ENCODE results near the gene KAZALD1. TPM values are rescaled to one million over a fixed set of nuclear protein-coding genes. Genes with fewer than 3 reads are reported as not detected.
"Not testable (repeated sequence)": the region's sequence is repeated elsewhere in the genome, so short reads cannot be mapped to it uniquely, and the experiment has no call there.

KAZALD1 gene
- total RNA-seq, 1 experiment from 2014 or later, result 2.3 TPM

DNA sequence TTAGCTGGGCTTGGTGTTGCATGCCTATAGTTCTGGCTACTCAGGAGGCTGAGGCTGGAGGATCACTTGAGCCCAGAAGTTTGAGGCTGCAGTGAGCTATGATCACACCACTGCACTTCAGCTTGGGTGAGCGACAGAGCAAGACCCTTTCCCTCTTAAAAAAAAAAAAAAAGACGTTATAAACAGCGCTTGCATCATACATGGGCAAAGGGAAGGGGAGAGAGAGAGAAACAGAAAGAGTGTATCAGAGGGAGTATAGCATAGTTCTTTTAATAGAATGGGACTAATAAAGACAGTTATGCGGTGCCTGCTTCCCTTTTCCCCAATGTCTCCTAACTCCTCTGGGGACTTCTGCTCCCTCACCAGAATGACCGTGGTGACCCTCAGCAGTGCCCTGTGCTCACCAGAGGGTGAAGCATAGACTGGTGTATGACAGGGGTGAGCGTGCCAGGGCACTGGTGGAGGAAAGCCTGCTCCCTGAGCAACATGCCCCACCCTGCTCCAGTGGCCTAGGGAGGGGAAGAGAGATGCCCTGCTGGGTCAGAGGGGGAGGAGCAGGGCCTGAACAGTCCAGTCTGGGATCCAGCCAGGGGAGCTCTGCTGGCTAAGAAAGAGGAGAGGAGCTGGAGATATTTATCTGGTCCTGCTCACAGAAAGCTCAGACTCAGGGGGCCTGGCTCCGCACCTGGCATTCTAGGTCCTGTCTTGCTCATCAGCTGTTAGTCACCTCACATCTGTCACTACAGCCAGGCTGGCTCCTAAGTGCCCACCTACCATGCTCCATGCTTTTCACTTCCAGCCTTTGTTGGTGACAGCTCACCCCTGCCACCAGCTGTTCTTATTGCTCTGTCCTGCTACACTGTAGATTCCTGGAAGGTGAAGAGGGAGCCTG lies 33.1 kb upstream of the KAZALD1 start:
- DNase-seq (ENCODE audit: low read depth, low spot score), result no peak
- in situ Hi-C loops (cut with HindIII; ENCODE audit: low pct_unique_long_range_greater_than_20kb, low sequenced_read_pairs), result no loop called here

DNA sequence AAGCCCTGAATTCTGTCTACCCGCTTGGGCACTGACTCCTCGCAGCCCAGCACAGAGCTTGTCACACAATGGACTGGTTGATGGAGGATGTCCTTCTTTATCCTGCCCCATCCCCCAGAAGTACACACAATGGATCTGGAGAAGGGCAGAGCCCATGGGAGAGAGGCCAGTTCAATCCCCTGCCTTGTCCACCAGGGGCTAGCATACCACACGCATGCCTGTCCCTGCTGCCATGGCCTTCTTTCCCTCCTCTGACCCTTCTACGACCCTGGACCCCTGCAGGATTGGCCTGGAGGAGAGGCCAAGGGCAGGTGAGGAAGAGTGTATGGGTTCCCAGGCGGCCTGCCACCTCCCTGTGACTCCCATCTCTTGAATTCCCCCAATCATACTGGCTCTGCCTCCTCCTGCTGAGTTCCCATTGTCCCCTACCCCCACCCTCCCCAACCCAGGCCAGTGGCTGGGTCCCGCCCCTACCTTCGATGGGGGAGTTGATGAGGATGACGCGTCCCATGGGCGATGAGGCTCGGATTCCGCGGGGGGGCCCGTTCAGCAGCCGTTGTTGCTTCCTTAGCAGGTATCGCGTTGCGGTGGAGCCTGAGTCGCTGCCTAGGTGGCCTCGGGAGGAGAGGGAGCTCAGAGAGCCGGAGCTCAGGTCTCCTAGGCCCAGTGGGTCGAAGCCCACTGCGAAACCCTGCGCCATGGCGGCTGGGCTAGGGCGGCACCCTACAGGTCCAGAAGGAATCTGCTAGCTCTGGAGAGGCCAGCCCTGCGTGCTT lies 32.1 kb upstream of the KAZALD1 start:
- in situ Hi-C loops (cut with HindIII; ENCODE audit: low pct_unique_long_range_greater_than_20kb, low sequenced_read_pairs), result no loop called here
- DNase-seq (ENCODE audit: low read depth, low spot score), result peak; percentile 36

DNA sequence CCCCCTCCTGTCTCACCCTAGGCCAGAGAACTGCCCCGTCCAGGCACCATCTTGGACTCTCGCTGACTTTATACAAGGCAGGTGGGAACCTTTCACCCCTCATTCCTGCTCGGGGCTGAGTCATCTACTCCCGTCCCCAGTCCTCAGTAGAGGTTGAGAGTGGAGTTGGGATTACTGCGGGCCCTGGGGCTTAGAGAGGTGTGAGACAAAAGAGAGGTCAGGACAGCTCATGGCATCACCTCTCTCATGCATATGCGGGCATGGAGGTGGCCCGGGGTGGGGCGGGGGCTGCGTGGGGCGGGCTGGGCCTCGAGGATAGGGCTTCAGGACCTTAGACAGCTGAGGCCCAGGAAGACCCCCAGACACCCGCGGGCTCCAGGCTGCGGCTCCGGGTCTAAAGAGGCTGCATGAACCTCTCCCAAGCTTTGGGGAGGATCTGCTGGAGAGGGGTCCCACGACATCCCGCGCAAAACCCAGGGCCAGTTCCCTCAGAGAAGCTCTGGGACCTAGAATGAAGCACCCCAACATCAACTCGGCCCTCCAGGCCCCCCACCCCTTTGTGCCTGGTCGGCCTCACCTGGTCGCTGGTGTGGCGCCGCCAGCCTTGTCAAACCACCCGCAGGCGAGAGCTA lies 31.2 kb upstream of the KAZALD1 start:
- in situ Hi-C loops (cut with HindIII; ENCODE audit: low pct_unique_long_range_greater_than_20kb, low sequenced_read_pairs), result no loop called here
- no peak for DNase-seq (ENCODE audit: low read depth, low spot score)

DNA sequence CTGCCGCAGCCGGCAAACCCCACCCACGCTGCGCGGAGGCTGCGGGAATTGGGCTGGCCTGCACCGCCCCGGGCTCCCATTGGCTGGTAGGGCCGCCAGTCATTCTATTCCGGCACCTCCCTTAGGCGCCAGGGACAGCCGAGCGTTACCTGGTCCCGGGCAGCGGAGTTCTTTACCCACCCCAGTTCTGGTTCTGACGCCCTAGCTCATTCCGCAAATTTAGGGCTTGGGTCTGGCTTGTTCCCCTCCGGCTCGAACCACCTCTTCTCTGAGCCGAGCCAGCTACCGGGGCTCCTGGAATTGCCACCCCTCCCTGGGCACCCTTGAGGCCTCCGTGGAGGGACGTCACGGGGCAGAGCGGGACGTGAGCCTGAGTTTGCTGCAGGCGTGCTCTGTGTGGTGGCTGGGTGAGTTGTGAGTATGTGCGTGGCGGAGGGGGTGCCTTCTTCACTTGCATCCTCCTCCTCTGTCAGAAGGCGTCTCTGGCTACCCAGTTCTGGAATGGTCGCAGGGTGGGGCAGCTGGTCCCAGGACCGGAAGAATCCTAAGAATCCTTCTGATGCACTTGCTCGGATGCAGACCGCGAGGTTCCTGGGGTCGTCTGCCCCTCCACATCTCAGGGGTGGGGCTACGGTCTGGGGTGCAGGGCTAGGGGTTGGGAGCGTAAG lies 30.5 kb upstream of the KAZALD1 start, which contains the start of the genes PDZD7 and SFXN3:
TSS of gene PDZD7 (minus strand) at position 2 of the 668 bp plus-strand sequence. CDS start 910 bp downstream, outside the sequence.
TSS of gene SFXN3 (plus strand) at position 107 of the 668 bp plus-strand sequence. CDS start 3,461 bp downstream, outside the sequence.
- in situ Hi-C loops (cut with HindIII; ENCODE audit: low pct_unique_long_range_greater_than_20kb, low sequenced_read_pairs), result no loop called here
- peak; percentile 80 for DNase-seq (ENCODE audit: low read depth, low spot score)

DNA sequence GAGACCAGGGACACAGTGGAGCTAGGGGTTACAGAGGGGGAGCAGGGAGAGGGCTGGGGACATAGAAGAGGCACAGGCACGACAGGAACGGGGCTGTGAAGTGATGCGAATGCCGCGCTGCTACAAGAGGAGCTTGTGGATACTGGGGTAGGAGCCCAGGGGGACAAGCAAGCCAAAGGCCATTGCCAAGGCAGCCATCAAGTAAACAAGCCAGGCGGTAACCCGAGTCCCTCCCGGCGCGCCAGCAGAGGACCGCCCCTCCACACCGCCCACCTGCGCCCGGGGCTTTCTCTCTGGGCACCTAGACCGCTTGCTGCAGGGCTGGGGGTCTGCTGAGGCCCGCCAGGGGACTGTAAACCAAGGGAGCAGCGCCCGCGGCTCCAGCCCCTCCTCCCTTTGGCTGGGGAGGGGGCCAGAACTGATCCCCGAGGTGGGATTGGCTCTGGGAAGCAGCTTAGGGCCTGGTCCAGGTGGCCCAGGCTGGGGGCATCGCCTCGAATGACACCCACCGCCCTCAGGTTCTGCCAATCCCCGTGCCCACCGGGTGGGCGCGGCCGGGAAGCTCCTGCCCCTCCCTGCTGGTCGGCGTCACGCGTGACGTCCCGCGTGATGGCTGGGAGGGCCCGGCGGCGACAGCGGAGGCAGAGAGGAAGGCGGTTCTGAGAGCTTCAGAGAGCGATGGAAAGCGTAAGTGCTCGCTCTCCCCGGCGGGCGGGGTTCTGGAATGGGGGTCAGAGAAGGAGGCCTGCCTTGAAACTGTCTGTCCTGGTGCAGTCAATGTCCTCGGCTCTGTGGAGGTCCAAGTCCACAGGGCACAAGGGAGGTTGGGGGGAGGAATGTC lies 29.8 kb upstream of the KAZALD1 start:
- peak; percentile 48 for DNase-seq (ENCODE audit: low read depth, low spot score)
- in situ Hi-C loops (cut with HindIII; ENCODE audit: low pct_unique_long_range_greater_than_20kb, low sequenced_read_pairs), result no loop called here

DNA sequence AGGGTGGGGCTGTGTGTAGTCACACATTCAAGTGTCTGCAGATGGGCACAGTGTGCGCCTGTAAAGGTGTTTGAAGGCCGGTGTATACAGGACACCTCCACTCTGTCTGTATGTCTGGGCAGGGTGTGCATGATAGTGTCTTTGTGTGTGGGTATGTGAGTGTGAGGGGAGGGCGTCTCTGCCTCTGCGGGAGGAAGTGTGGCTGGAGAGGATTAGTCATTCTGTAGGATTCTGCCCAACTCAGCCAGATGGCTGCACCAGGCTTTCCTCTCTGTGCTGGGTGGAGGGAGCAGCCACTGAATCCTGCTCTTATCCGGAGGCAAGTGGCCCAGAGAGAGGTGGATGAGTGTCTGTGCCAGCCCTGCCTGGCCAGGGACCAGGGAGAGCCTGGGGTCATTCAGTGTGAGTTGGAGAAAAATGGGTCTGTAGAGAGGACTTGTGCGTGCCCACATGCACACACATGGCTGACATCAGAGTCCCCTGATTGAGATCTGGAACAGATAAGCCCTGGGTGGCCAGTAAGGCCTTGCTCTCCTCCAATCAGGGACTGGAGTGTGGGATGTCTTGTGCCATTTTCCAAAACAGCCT lies 29.1 kb upstream of the KAZALD1 start:
- DNase-seq (ENCODE audit: low read depth, low spot score), result peak; percentile 42
- in situ Hi-C loops (cut with HindIII; ENCODE audit: low pct_unique_long_range_greater_than_20kb, low sequenced_read_pairs), result no loop called here

DNA sequence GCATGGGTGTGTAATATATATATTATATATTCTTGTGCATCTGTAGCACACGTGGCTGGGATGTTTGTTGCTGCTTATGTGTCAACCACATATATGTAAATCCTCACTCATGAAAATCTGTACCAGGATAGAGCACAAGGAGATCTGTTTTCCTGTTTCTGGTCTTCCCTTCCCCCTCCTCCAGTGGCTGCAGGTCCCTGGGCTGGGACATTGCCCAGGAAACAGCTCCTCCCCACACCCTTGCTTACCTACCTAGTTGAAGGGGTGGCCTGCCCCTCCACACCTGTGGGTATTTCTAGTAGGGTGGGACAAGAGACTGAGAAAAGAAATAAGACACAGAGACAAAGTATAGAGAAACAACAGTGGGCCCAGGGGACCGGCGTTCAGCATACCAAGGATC lies 28.5 kb upstream of the KAZALD1 start:
- no peak for DNase-seq (ENCODE audit: low read depth, low spot score)
- in situ Hi-C loops (cut with HindIII; ENCODE audit: low pct_unique_long_range_greater_than_20kb, low sequenced_read_pairs), result no loop called here

DNA sequence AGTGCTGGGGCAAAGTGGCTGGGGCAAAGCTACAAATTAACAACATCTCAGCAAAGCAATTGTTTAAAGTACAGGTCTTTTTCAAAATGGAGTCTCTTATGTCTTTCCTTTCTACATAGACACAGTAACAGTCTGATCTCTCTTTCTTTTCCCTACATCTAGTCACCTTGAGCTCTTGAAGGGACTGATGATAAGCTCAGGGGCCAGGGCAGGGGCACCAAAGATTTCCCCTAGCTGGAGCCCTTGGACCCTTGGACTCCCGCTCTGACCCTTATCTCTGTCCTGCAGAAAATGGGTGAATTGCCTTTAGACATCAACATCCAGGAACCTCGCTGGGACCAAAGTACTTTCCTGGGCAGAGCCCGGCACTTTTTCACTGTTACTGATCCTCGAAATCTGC lies 27.4 kb upstream of the KAZALD1 start:
- not testable (repeated sequence) for DNase-seq (ENCODE audit: low read depth, low spot score)

DNA sequence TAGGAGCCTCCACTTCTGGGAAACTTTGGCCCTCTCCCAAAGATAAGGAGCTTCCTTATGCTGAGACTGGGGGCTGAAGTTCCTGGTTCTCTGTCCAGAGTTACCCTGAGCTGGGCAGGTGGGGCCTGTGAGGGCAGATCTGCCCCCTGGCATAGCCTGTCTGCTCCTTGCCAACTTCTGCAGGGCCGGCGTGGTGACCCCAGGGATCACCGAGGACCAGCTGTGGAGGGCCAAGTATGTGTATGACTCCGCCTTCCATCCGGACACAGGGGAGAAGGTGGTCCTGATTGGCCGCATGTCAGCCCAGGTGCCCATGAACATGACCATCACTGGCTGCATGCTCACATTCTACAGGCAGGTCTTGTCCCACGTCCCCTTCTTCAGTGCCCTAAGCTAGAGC lies 26.5 kb upstream of the KAZALD1 start:
- in situ Hi-C loops (cut with HindIII; ENCODE audit: low pct_unique_long_range_greater_than_20kb, low sequenced_read_pairs), result no loop called here
- DNase-seq (ENCODE audit: low read depth, low spot score), result no peak

More for the DNA sequence above, 27.4 kb upstream of the KAZALD1 start:
- in situ Hi-C loops (cut with HindIII; ENCODE audit: low pct_unique_long_range_greater_than_20kb, low sequenced_read_pairs), result not testable (repeated sequence)

DNA sequence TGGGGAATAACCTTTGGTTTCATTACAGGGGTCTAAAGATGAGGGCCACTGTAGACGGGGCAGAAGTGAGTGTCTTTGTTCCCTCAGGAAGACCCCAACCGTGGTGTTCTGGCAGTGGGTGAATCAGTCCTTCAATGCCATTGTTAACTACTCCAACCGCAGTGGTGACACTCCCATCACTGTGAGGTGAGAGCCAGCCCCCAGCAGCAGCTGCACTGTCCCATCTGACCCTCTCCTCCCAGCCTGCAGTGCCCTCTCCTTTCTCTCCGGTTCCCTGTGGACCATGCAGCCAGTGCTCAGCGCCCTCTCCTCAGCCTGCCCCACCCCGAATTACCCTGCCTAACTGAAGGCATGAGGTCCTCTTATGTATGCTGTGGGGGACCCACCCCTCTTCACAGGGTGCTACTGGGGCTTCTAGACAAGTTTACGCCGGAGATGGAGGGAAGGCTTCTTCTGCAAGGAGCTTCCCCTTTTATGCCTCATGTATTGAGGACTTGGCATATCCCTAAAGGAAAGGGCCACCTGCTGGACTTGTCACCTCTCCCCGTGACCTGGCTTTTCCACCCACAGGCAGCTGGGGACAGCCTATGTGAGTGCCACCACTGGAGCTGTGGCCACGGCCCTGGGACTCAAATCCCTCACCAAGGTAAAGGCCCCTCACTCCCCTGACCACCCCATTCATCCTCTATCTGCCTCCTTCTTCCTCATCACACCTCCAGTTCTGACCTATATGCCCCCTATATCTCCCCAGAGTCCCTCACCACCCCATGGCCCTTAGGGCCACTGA lies 25.7 kb upstream of the KAZALD1 start:
- in situ Hi-C loops (cut with HindIII; ENCODE audit: low pct_unique_long_range_greater_than_20kb, low sequenced_read_pairs), result no loop called here
- no peak for DNase-seq (ENCODE audit: low read depth, low spot score)

DNA sequence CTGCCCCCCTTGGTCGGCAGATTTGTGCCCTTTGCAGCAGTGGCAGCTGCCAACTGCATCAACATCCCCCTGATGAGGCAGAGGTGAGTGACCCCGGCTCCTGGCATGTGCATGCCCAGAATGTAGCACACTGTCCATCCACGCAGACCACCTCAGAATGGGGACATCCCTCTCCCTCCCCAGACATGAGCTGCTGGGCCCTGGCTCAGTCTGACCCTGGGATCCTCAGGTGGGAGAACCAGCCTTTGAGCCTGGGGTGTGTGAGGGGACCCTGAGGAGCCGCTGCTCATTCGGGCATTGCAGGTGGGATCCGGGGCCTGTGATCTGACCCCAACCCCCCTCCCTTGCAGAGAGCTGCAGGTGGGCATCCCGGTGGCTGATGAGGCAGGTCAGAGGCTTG lies 25.1 kb upstream of the KAZALD1 start:
- in situ Hi-C loops (cut with HindIII; ENCODE audit: low pct_unique_long_range_greater_than_20kb, low sequenced_read_pairs), result no loop called here
- DNase-seq (ENCODE audit: low read depth, low spot score), result no peak

DNA sequence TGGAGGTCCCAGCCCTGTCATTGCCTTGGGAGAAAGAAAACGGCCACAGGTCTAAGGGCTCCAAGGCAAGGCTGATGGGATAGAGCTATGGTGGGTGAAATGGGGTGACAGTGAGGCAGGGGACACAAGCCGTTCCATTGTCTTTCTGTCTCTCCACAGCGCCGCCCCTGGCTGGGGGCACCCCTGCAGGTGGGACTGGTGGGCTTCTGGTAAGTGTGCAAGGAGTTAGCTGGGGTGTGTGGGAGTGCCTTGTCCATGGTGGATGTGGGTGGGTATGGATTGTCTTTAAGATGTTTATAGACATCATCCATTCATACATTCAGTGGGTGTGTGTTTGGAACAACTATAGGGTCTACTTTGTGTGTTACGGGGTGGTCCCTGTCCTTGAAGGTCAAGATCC lies 23.3 kb upstream of the KAZALD1 start:
- DNase-seq (ENCODE audit: low read depth, low spot score), result no peak
- in situ Hi-C loops (cut with HindIII; ENCODE audit: low pct_unique_long_range_greater_than_20kb, low sequenced_read_pairs), result no loop called here

DNA sequence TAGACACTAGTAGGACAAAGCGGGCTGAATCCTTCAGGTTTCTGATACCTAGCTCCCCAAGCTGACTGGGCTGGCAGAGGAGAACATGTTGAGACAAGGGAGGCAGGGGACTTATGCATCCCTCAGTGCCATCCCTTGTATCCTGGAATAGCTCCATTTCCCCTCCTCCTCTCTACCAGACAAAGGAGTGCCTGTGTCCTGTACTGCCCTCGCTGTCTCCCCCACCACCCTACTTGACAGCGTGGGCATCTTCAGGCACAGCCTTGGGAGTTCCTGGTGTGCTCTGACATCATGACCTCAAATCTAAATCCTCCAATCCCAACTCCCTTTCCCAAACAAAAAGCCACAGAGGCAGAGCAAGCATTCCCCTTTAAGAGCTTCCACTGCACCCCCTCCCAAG lies 21.7 kb upstream of the KAZALD1 start:
- DNase-seq (ENCODE audit: low read depth, low spot score), result peak; percentile 86
- in situ Hi-C loops (cut with HindIII; ENCODE audit: low pct_unique_long_range_greater_than_20kb, low sequenced_read_pairs), result no loop called here

DNA sequence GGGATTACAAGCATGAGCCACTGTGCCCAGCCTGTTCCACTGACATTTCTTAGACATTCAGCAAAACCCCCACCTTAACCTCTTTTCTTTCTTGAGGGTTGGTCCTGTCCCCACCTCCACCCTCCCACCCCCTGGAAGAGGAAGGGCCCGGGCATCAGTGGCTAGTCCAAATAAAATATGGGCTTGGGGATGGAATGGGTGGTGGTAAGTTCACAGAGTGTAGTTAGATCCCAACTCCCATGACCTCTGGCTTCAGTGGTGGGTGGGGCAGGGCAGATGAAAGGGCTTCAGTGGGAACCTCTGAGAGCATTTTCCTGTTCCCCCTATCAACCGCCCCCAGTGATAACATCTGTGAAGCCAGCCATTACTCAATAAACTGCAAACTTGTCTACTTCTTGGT lies 20.9 kb upstream of the KAZALD1 start:
- no peak for DNase-seq (ENCODE audit: low read depth, low spot score)
- in situ Hi-C loops (cut with HindIII; ENCODE audit: low pct_unique_long_range_greater_than_20kb, low sequenced_read_pairs), result no loop called here

DNA sequence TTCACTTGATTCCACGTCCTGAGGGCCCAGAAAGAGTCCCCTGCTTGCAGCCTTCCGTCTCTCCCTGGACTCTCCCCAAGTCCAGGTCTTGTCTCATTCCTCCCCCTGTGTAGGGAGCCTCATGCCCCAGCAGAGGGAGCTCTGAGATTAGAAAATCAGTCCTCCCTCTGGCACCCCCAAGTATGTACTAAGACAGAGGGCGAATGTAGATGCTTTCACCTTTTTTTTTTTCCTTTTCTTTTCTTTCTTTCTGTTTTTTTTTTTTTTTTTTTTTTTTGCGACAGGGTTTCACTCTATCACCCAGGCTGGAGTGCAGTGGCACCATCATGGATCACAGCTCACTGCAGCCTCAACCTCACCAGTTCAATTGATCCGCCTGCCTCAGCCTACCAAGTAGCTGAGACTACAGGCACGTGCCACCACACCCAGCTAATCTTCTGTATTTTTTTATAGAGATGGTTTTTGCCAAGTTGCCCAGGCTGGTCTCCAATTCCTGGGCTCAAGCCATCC lies 20.5 kb upstream of the KAZALD1 start:
- DNase-seq (ENCODE audit: low read depth, low spot score), result peak; percentile 81

DNA sequence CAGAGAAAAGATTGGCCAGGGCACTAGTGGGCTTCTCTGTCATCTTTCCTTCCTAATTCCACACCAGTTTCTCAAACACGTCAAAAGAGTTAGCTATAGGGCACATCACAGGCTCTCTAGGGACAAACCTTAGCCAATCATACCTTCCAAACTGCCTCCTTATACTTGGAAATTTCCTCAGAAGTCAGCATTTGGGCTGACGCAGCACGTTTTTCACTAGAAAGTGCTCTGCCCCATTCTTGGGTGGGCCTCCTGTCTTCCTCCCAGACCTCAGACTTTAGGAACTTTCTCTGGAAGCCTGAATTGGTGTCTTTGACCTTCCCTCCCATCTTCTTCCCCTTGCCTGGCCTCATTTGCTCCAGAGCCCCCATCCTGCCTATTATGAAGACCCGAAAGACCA lies 19.7 kb upstream of the KAZALD1 start:
- no peak for DNase-seq (ENCODE audit: low read depth, low spot score)
- in situ Hi-C loops (cut with HindIII; ENCODE audit: low pct_unique_long_range_greater_than_20kb, low sequenced_read_pairs), result no loop called here

More for the DNA sequence above, 20.5 kb upstream of the KAZALD1 start:
- in situ Hi-C loops (cut with HindIII; ENCODE audit: low pct_unique_long_range_greater_than_20kb, low sequenced_read_pairs), result no loop called here

Data from SK-MEL-5 (cell line).